ENCODE data around the gene PHACTR2. TPM values are rescaled to one million over a fixed set of nuclear protein-coding genes. Genes with fewer than 3 reads are reported as not detected.

The PHACTR2 gene
- total and polyA plus RNA-seq, 3 donors from 2014 or later: 18.3 to 121 (median 102) TPM

GRCh38 chr6:143803769-143804568, 126.2 kb downstream of the PHACTR2 start:
- Histone ChIP-seq H3K27me3 (no peaks in the 10 kb centered on the region), H3K27ac (no peak overlapping the region), H3K36me3 (ENCODE audit: low read depth, missing control alignments) (no peaks in the 10 kb centered on the region), H3K9me3 (no peaks in the 10 kb centered on the region), H3K4me1 (peaks cover 7% of the 10 kb centered on the region), H3K4me3 (no peak overlapping the region)
- DNase-seq: no peak
- WGBS, 2 donors: 91 to 92% methylated on average over 9 of the region's 9 CpGs
- intact Hi-C loops (cut with DNase I; ENCODE audit: low total_unique reads): no loop called here
- TF ChIP-seq POLR2A (IDR thresholded peaks at IDR 0.05) (no peak), CTCF (IDR thresholded peaks at IDR 0.05) (no peak)

- intact Hi-C loops (cut with DNase I; ENCODE audit: low total_unique reads): no loop called here
- Histone ChIP-seq H3K4me3 (no peak overlapping the region), H3K27me3 (no peaks in the 10 kb centered on the region), H3K4me1 (peaks cover 7% of the 10 kb centered on the region), H3K9me3 (no peaks in the 10 kb centered on the region), H3K36me3 (ENCODE audit: low read depth, missing control alignments) (no peaks in the 10 kb centered on the region), H3K27ac (no peak overlapping the region)
- 69 to 81% methylated on average over 4 of the region's 4 CpGs for WGBS, 2 donors
- TF ChIP-seq CTCF (IDR thresholded peaks at IDR 0.05) (no peak), POLR2A (IDR thresholded peaks at IDR 0.05) (no peak)
- no peak for DNase-seq
Measured at GRCh38 chr6:143804835-143805239, 127.1 kb downstream of the PHACTR2 start.

GRCh38 chr6:143806282-143807102, 128.7 kb downstream of the PHACTR2 start:
- Histone ChIP-seq H3K4me1 (peaks cover 7% of the 10 kb centered on the region), H3K27ac (no peak overlapping the region), H3K9me3 (no peaks in the 10 kb centered on the region), H3K27me3 (no peaks in the 10 kb centered on the region), H3K4me3 (no peak overlapping the region), H3K36me3 (ENCODE audit: low read depth, missing control alignments) (no peaks in the 10 kb centered on the region)
- TF ChIP-seq POLR2A (IDR thresholded peaks at IDR 0.05): no peak
- no peak for TF ChIP-seq CTCF (IDR thresholded peaks at IDR 0.05)
- WGBS, 2 donors: 88 to 89% methylated on average over 8 of the region's 8 CpGs
- no peak for DNase-seq
- intact Hi-C loops (cut with DNase I; ENCODE audit: low total_unique reads): no loop called here

- intact Hi-C loops (cut with DNase I; ENCODE audit: low total_unique reads): no loop called here
- H3K27ac ChIP-seq: no peak overlapping the region
- no peak for DNase-seq
- no peak overlapping the region for H3K4me3 ChIP-seq
- peaks cover 7% of the 10 kb centered on the region for H3K4me1 ChIP-seq
- no peaks in the 10 kb centered on the region for H3K9me3 ChIP-seq
- 85 to 87% methylated on average over 6 of the region's 6 CpGs for WGBS, 2 donors
- H3K27me3 ChIP-seq: no peaks in the 10 kb centered on the region
- no peak for TF ChIP-seq CTCF (IDR thresholded peaks at IDR 0.05)
- TF ChIP-seq POLR2A (IDR thresholded peaks at IDR 0.05): no peak
- H3K36me3 ChIP-seq (ENCODE audit: low read depth, missing control alignments): no peaks in the 10 kb centered on the region
Measured at GRCh38 chr6:143807103-143807772, 129.5 kb downstream of the PHACTR2 start.

Measured in testis (tissue), 3 donors.